A204.1 (cell line): ENCODE measurements around the gene RNF212.

ENCODE experiments used
- FAIRE-seq: peaks from 2 replicates; lab custom pipeline; 2012; peaks lifted over from hg19 to GRCh38; lab: Jason Lieb, UNC

RNF212 gene

DNA sequence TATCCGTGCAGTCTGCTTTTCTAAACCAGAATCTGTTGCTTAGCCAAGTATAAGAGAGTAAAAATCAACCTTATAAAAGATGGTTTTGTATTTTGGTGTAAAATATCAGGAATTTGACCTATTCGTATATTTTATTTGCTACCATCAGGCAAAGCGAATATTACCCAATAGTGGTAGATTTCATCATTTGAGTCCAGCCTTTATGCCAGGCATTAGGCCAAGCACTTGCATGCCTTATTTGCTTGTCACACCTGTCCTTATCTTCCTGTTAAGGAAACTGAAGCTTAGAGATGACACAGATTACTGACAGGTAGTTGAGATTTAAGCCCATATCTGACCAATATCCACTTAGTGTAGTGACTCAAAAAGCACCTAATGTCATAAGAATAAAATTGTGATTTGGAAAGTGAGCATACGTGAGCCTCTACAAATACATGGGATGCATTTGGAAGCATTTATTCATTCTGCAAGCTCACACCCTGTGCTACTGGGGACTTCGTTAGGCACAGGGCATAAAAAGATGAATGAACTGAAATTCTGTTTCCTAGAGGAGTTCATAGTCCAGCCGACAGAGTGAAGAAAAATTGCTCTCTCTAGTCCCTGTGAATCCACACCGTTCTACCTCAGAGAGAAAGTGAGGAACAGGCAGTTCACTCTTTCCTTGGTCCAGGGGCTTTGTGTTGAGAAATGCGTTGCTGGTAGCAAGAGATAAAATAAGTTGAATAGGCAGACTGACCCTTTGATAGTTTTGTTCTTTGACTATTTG lies 2.3 kb upstream of the RNF212 start:
- no peak for FAIRE-seq

DNA sequence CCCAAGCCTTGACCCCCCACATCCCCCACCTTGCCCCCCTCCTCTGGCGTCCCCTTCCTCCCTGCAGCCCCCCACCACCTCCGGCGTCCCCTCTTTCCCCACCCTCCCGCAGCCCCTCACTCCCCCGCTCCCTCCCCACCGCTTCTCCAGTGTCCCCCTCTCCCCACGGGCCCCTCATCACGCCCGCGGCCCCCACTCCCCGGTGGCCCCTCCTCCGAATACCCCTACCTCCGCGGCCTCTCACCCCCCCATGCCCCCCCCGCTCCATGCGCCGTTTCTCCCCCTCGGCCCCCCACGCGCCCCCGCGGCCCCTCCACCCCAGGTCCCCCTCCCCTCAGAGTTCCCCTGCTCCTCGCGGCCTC lies 562 bp downstream of the RNF212 start:
- FAIRE-seq = no peak

DNA sequence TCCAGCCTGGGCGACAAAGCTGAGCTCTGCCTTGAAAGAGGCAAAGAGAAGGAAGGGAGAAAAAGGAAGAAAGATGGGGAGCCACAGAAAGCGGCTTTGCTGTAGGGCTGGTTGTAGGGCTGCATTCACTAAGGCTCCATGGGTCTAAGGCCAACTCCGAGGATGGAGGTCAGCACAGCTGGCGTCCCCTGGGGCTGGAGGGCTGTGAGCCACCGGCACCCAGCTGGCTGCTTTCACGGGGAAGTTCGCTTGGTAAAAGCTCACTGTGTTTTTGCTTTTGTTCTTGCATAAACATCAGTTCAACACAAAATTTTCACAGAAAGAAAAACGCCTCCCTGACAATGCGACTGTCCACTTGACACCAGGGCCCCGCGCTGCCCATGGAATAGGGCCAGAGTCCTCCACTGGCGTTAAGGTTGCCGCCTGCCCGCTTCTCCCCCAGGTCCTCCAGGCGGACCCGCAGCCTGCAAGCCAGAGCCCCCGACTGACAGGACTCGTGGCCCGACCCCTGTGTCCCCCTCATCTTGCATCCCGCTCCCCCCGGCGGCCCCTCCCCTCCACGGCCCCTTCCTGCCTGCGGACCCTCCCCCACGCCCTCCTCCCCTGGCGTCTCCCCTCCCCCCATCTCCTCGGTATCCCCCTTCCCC lies 1.1 kb downstream of the RNF212 start:
- FAIRE-seq = no peak

DNA sequence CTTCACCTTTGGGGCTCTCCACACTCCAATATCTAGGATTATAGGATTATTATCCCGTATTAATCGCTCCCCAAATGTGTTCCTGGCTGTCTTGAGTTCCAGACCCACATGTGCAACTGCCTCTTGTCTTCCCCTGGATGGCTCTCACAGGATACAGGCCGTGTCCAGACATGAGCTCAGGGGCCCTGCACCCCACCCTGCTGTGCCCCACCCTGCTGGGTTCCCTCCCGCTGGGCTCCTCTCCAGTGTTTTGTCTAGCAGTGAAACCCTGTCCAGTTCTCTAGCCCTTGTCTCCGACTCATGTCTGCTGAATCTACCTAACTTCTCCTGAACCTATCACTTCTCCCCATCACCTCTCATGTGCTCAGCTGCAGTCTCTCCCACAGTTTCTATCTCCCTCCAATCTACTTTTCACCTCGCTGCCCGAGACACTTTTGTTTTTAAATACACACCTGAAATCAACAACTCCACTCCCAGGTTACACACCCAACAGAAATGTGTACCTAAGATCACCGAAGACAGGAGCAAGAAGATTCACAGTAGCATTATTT lies 2.0 kb downstream of the RNF212 start:
- no peak for FAIRE-seq

DNA sequence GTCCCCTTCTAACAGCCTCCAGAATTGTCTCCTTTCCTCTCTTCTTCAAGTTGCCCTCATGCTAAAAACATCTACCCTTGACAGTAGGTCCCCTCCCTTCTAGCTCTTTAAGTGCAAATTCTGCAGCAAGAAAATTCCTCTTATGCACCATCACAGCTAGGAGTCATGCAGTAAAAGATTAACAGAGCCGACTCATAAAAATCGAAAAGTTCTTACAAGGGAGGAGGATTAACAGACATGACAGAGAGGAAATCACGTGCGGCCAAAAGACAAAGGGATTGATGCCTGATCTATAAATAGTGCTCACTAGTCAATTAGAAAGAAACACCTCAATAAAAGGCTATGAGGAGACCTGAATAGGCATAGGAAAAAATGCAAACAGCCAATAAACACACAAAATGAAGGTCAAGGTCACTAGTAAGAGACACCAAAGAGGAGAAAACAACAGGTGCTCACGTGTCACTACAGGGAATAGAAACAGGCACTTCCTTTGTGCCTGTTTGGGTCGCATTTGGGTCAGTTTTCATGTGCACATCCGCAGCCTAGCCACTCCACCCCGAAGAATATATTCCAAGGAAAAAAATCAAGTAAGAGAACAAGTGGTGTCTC lies 3.4 kb downstream of the RNF212 start:
- FAIRE-seq = no peak

DNA sequence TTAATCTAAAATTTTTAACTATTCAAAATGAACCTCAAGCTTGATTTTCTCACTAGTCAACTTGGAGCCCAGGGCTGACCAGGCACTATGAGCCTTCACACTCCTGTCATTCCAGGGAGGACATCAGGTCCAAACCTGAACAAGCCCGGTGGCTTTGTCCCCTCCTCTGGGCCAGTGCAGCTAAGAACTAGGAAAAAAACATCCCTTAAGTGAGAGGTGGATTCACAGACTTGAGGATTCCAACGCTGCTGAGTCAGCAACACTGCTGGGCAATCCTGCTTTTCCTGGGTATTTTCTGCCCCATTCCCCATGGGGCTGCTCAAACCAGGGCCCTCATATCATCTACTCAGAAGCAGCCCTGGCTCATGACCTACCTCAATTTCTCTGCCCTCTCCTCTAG lies 4.0 kb downstream of the RNF212 start:
- FAIRE-seq = no peak

DNA sequence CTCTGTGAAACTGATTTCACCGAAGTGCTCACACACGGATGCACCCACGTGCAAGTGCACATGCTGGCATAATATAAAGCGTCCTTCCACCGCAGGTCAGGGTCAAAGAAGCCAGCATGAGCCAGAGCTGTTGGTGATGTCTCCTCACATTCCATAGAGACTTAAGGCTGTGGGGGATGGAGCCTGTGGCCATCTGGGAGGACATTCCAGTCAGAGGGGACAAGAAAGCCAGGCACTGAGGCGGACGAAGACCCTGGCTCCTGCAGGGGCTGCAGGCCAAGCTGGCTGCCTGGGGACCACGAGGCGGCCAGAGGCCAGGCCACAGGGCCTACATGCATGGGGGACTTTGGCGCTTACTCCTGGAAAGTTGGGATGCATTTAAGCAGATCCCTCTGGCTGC lies 7.7 kb downstream of the RNF212 start:
- FAIRE-seq = no peak

DNA sequence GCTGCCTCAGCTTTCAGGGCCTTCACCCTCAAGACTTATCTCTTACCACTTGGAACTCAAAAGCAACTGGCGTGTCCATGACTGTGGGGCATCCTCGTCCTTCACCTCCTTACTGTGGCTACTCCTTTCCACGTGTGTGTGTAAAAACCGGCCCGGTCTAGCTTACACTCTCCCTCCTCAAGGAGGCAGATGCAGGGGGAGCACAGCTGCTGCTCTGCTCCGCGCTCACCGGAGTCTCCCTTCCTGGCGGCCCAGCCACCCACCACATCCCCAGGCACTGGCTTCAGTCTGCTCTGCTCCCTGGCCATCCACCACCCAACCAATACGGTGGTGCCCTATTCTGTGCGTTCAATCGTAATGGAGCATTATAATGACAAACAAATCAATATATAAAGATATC lies 8.3 kb downstream of the RNF212 start:
- no peak for FAIRE-seq

DNA sequence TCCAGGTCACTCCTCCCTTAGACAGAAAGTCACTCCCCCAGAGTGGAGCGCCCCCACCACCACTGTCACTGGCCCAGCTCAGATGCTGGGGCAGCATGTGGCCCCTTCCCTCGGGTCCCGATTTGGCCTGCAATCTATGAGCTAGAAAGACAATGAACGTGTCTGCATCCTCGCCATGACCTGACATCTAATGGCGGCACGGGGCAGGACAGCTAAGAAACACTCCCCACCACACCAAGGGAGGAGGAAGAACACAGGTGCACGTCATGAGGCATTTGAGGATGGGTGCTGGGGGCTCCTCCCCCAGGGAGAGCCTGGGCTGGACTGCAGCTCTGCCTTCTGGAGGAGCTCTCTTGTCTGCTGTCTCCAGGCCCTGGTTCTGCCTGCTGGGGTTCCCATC lies 8.7 kb downstream of the RNF212 start:
- no peak for FAIRE-seq

DNA sequence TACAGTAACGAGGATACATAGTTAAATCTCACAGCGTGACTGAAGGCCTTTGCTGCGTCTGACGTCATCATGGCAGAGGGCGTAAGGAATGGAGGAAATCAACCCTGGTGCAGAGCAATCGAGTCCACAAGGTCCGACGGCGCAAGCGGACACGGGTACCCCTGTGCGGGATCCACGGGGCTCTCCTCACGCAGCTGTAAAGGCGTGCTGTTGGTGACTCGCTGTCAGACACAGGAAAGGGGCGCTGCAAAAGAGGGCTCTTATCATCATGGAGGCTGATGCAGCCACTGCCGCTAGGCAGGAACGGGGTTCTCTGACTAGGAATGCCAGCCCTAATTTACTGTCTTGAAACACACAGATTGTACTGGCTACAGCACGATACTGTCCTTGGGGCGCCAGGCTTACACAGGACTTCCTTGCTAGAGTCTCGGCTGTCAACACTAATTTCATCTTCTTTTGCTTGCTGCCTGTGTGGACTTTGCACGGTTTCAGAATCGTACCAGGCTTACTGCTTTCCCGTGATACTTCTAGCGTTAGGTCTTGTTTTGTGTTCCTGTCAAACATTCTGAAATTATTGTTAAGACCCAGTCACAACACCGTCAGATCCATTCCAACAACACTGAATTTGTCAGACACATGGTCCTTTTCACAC lies 13.6 kb downstream of the RNF212 start:
- FAIRE-seq = no peak

DNA sequence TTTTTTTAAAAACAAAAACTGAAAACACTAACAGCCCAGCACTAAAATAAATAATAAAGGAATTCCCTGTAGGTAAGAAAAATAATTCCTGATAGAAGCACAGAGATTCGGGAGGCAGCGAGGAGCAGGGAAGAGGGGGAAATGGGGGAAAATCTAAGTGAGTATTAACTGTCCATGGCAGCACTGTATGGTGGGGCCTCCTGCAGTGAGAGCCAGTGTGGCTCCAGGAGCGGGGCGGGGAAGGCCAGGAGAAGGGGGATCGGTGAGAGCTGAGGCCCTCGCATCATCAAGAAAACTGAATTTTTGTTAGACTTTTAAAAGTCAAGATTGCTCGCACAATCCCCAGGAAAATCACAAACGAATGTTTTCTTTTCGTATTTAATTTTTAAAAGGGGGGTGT lies 14.1 kb downstream of the RNF212 start:
- no peak for FAIRE-seq

DNA sequence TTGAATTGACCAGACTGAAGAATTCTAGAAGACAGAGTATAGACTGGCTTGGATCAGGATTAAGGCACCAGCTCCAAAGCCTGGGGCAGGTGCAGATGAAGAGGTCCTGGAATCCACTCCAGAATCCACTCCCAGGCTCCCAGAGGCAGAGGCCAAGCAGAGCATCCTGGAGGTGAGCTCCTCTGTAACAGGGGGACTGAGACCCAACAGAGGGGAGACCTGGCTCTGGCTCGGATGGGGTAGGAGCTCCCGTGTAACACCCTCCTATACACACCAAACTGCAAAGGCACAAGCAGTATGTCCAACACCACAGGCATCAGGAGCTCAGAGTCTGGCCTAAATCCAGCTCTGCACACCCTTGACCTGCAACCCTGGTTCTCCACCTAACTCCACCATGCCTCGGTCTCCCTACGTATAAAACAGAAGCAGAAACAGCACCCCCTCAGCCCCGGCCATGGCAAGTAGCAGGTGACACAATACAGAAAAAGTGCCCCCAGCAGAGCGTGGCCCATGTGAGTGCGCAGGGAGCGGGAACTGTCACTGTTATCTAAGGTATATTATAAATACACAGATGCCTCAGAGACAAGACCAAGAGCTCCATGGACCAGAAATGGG lies 14.9 kb downstream of the RNF212 start:
- FAIRE-seq = no peak

DNA sequence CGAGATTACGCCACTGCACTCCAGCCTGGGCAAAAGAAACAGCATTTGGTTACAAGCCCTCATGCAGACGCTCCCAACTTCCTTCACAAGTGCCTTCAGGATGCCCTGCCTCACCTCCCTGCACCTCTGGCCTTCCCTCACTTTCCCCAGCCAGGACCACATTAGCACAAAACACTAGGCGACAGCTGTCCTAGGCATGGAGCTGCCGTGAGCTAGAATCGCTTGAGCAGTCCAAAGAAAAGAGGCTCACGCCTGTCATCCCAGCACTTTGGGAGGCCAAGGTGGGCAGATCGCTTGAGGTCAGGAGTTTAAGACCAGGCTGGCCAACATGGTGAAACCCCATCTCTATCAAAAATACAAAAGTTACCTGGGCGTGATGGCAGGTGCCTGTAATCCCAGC lies 15.8 kb downstream of the RNF212 start:
- no peak for FAIRE-seq

DNA sequence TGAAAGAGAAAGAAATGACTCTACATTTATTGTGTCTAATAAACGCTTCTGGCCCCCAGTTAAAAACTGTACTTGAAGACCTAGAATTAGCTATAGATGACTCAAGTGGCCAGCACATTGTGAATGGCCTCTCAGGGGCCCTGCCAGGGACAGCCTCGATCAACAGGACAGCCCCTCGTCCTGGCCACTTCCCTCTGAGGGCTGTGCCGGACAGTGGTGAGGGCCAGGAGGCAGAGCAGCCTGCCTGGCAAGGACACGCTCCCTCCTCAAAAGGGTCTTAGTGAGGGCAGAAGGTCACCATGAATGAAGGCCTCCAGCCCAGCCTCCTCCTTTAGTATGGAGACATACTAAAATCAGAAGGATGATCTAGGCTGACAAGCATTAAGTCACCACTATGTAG lies 16.5 kb downstream of the RNF212 start:
- no peak for FAIRE-seq

DNA sequence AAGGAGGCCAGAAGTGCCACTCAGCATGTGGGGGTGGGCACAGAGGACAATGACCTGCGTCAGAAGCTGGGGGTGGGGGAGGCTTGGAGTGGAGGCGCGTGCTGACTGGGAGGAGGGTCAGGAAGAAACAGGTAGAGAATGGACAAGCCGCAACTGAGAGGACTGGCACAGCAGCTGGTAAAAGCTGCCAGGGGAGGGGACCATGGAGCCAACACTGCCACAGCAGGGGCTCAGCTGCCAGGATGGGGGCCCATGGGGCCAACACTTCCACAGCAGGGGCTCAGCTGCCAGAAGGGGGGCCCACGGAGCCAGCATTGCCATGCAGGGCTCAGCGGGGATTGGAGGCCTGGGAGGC lies 19.1 kb downstream of the RNF212 start:
- FAIRE-seq = no peak

DNA sequence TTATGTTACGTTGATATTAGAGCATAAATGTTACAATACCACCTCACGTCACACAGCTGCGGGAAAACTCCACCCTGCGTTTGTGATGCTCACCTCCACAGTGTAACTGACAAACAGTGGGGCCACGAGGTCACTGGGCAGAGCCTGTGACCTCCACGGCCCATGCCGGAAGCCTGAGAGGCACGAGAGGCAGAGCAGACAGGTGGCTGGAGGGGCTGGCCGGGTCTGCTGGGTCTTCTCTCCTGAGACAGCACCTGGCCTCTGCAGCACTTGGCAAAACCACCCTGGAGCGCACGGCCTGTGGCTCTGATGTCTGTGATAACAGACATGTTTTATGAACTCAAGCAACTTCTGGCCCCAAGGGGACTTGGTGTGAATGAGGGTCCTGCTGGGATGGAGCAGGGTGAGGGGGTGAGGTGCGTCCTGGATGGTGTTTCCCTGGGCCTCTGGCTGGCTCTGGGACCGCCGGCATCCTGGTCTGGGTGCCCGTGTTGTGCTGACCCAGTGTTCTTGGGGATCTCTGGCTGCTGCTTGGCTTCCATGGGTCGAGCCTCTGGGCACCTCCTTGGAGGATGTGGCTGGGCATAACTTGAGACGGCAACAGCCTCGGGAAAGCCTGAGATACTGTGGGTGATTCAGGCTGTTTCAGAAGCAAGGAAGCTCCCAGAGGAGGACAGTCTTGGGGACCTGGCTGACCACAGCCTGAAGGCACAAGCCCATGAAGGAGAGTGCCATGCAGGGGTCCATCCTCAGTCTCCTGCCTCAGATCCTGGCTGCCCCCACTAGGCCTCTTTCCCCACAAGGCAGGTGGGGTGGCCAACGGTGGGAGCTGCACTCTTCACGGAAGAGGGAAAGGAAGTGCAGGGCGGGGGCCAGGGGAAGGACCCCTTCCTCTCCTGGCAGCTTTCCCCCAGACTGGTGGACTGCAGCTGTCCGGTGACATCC lies 19.7 kb downstream of the RNF212 start:
- FAIRE-seq = no peak

DNA sequence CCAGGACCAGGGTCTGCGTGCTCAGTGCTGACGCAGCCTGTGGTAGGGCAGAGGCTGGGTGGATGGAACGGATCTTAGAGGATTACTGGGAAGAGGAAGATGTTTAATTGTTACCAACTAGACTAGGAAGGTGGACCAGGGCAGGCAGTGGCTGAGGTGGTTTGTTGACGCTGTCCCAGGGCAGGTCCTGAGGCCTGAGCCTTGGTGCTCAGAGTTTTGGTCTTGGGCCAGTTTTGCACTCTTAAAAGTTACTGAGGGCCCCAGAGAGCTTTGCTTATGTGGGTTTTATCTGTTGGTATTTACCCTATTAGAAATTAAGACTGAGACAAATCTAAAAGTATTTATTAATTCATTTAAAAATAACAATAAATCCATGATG lies 20.4 kb downstream of the RNF212 start:
- FAIRE-seq = no peak

DNA sequence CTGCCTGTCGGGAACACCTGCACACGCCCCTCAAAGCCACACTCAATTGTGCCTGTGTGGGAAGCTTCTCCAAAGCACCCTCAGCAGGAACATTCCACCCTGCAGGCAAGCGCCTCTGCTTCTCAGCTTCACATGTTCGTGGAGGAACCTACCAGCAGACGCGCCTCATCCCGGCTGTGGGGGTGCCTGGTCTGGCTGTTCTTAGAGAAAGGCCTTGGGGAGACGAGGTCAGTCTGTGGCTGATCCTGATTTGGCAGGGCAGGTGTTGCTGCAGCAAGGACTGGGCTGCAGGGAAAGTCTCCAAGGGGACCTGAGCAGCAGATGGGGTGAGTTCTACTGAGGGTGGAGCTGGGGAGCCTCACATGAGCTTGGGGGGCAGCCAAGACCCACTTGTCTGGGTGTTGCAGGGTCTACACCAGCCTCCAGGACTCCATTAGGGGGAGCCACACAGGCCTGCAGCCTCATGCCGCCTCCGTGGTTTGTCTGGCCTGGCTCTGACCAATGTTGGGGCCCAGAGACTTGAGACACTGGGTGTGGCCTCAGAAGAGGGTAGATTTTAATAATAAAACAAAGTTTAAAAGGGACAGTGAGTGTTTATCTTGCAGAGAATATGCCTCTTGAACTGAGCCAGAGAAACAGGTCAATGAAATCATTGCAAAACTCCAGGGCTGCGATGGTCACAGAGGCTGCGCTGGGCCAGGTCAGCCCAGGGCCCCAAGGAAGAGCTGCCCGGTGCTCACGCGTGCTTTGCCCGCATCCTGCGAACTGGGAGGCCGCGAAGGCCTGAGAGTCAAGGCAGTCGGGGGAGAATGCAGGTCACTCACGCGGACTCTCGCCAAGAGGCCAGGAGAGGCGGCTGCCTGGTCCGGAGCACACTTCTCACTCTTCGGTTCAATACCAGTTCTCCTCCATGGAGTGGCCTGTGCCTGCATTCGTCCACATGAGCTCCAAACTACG lies 21.1 kb downstream of the RNF212 start:
- no peak for FAIRE-seq

DNA sequence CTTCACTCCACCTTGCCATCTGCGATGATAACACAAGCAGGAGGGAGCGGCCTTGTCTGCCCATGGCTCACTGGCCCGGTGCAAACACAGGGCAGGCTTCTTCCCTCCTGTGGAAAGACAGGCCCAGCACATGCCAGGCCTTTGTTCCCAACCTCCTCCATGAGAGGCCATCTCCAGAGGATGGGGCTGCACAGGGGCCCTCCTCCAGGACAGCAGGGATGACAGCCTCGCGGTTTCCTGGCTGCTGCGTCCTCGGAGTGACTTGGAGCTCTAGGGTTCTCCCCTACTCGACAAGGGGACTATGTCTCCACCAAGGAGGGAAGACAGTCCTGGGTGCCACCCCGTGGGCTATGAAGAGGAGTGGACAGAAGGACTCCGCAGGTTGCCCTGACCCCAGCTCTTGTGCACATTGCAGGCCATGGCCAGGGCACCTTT lies 21.8 kb downstream of the RNF212 start:
- FAIRE-seq = no peak
